HL-60 (cell line): ENCODE results near the gene VARS2.

Source experiments
- CTCF ChIP-seq: IDR thresholded peaks from one replicate; pipeline ENCODE4 v1.5.1; 2011; ENCODE audit warnings: low read length, control low read depth, inconsistent platforms; ENCODE audit not compliant: insufficient read depth
- REST ChIP-seq: IDR thresholded peaks from 2 replicates; pipeline ENCODE4 v1.6.1; 2012; ENCODE audit warnings: low read depth; ENCODE audit not compliant: insufficient replicate concordance

- TF ChIP-seq CTCF = no peak
- no peak for TF ChIP-seq REST
Observed at GRCh38 chr6:30931969-30932645, 18.1 kb downstream of the VARS2 start, which contains the start of gene SFTA2.
